C4-2B (cell line): ENCODE measurements around the gene XPO6.

ENCODE experiments used
- ZFX ChIP-seq: fragments of 450-650 bp; IDR thresholded peaks from 2 replicates; pipeline ENCODE4 v1.6.1; 2017
- TF ChIP-seq, protein P1 (sequence below): fragments of 450-650 bp; conservative IDR thresholded peaks from 2 replicates; pipeline ENCODE4 v1.5.1; 2017; ENCODE audit warnings: mild to moderate bottlenecking

GRCh38 chr16:28064706-28065249 is 147.0 kb downstream of the XPO6 start:
- TF ChIP-seq, protein P1, sequence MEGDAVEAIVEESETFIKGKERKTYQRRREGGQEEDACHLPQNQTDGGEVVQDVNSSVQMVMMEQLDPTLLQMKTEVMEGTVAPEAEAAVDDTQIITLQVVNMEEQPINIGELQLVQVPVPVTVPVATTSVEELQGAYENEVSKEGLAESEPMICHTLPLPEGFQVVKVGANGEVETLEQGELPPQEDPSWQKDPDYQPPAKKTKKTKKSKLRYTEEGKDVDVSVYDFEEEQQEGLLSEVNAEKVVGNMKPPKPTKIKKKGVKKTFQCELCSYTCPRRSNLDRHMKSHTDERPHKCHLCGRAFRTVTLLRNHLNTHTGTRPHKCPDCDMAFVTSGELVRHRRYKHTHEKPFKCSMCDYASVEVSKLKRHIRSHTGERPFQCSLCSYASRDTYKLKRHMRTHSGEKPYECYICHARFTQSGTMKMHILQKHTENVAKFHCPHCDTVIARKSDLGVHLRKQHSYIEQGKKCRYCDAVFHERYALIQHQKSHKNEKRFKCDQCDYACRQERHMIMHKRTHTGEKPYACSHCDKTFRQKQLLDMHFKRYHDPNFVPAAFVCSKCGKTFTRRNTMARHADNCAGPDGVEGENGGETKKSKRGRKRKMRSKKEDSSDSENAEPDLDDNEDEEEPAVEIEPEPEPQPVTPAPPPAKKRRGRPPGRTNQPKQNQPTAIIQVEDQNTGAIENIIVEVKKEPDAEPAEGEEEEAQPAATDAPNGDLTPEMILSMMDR = no peak
- no peak for TF ChIP-seq ZFX
